Measurements from ENCODE around the gene PCP4.

Gene PCP4

GRCh38 chr21:39849014-39849655 is 18.1 kb upstream of the PCP4 start:
- H3K27ac ChIP-seq: no peak overlapping the region
- CTCF ChIA-PET: no interaction called here
- TF ChIP-seq CTCF (conservative IDR thresholded peaks at IDR 0.05; ENCODE audit: low read depth): no peak
- POLR2A ChIA-PET (ENCODE audit: low non-redundant PET): no interaction called here
- DNase-seq (ENCODE audit: low spot score): no peak

GRCh38 chr21:39850333-39850732 is 16.9 kb upstream of the PCP4 start:
- no peak for TF ChIP-seq CTCF (conservative IDR thresholded peaks at IDR 0.05; ENCODE audit: low read depth)
- DNase-seq (ENCODE audit: low spot score): no peak
- CTCF ChIA-PET: no interaction called here
- H3K27ac ChIP-seq: no peak overlapping the region
- POLR2A ChIA-PET (ENCODE audit: low non-redundant PET): no interaction called here

- CTCF ChIA-PET: interaction anchor here (1.6 kb wide), 1 partner anchor 16 kb away, joined by 7 read pairs; the partner anchor contains the start of gene PCP4
- POLR2A ChIA-PET (ENCODE audit: low non-redundant PET): no interaction called here
- no peak for DNase-seq (ENCODE audit: low spot score)
- TF ChIP-seq CTCF (conservative IDR thresholded peaks at IDR 0.05; ENCODE audit: low read depth): no peak
- no peak overlapping the region for H3K27ac ChIP-seq
These were observed 16.1 kb upstream of the PCP4 start for GRCh38 chr21:39851002-39851618.

- ChIA-PET CTCF (interaction anchor here (1.6 kb wide), 1 partner anchor 15 kb away, joined by 7 read pairs; the partner anchor contains the start of gene PCP4), POLR2A (ENCODE audit: low non-redundant PET) (no interaction called here)
- H3K27ac ChIP-seq: no peak overlapping the region
- TF ChIP-seq CTCF (conservative IDR thresholded peaks at IDR 0.05; ENCODE audit: low read depth): no peak
- no peak for DNase-seq (ENCODE audit: low spot score)
These were observed 15.1 kb upstream of the PCP4 start for GRCh38 chr21:39852021-39852721.

GRCh38 chr21:39852726-39853500 is 14.3 kb upstream of the PCP4 start:
- CTCF ChIA-PET: interaction anchor here (0.6 kb wide), 1 partner anchor 14 kb away, joined by 3 read pairs; no protein-coding TSS in a partner anchor
- POLR2A ChIA-PET (ENCODE audit: low non-redundant PET): no interaction called here
- no peak for DNase-seq (ENCODE audit: low spot score)
- no peak overlapping the region for H3K27ac ChIP-seq
- TF ChIP-seq CTCF (conservative IDR thresholded peaks at IDR 0.05; ENCODE audit: low read depth): no peak

GRCh38 chr21:39854572-39854971 is 12.7 kb upstream of the PCP4 start:
- no peak for DNase-seq (ENCODE audit: low spot score)
- TF ChIP-seq CTCF (conservative IDR thresholded peaks at IDR 0.05; ENCODE audit: low read depth): no peak
- no peak overlapping the region for H3K27ac ChIP-seq
- ChIA-PET POLR2A (ENCODE audit: low non-redundant PET) (no interaction called here), CTCF (interaction anchor here (0.6 to 0.7 kb wide), 2 partner anchors 13 to 50 kb away, joined by 3 read pairs; partner anchors contain the start of gene PCP4)
